Measurements from ENCODE around the gene GPR25. TPM values are rescaled to one million over a fixed set of nuclear protein-coding genes. Genes with fewer than 3 reads are reported as not detected.

Gene GPR25
- polyA plus RNA-seq, 1 experiment = not detected

- ChIA-PET POLR2A (no interaction called here), CTCF (interaction anchor here (0.6 to 0.7 kb wide), 2 partner anchors 30 to 158 kb away, joined by 3 read pairs; no protein-coding TSS in a partner anchor)
- TF ChIP-seq CTCF (IDR thresholded peaks at IDR 0.05; ENCODE audit: insufficient read depth, low read depth, low read length) = no peak
- DNase-seq (ENCODE audit: low read depth) = peak; percentile 4
- H3K36me3 ChIP-seq (ENCODE audit: control insufficient read depth, insufficient read depth, low read length) = peaks cover 1% of the 10 kb centered on the region; the same call in 1 of the 2 replicates
- H3K27me3 ChIP-seq (ENCODE audit: control insufficient read depth, insufficient read depth, low read length) = no peaks in the 10 kb centered on the region
- no peak overlapping the region for H3K4me3 ChIP-seq (ENCODE audit: low read depth, low read length)
Measured at GRCh38 chr1:200856716-200857357, 15.9 kb upstream of the GPR25 start.

GRCh38 chr1:200857804-200858203, 15.0 kb upstream of the GPR25 start:
- ChIA-PET POLR2A (no interaction called here), CTCF (no interaction called here)
- Histone ChIP-seq H3K27me3 (ENCODE audit: control insufficient read depth, insufficient read depth, low read length) (no peaks in the 10 kb centered on the region), H3K36me3 (ENCODE audit: control insufficient read depth, insufficient read depth, low read length) (peaks cover 1% of the 10 kb centered on the region; the same call in 1 of the 2 replicates), H3K4me3 (ENCODE audit: low read depth, low read length) (no peak overlapping the region)
- DNase-seq (ENCODE audit: low read depth) = no peak
- TF ChIP-seq CTCF (IDR thresholded peaks at IDR 0.05; ENCODE audit: insufficient read depth, low read depth, low read length) = no peak

GRCh38 chr1:200861937-200862647, 10.7 kb upstream of the GPR25 start:
- no peak for DNase-seq (ENCODE audit: low read depth)
- H3K4me3 ChIP-seq (ENCODE audit: low read depth, low read length) = no peak overlapping the region
- TF ChIP-seq CTCF (IDR thresholded peaks at IDR 0.05; ENCODE audit: insufficient read depth, low read depth, low read length) = no peak
- POLR2A ChIA-PET = no interaction called here
- no peaks in the 10 kb centered on the region for H3K27me3 ChIP-seq (ENCODE audit: control insufficient read depth, insufficient read depth, low read length)
- CTCF ChIA-PET = no interaction called here
- no peaks in the 10 kb centered on the region; the same call in none of the 2 replicates for H3K36me3 ChIP-seq (ENCODE audit: control insufficient read depth, insufficient read depth, low read length)

GRCh38 chr1:200862713-200863415, 9.9 kb upstream of the GPR25 start:
- Histone ChIP-seq H3K27me3 (ENCODE audit: control insufficient read depth, insufficient read depth, low read length) (no peaks in the 10 kb centered on the region), H3K36me3 (ENCODE audit: control insufficient read depth, insufficient read depth, low read length) (no peaks in the 10 kb centered on the region; the same call in none of the 2 replicates), H3K4me3 (ENCODE audit: low read depth, low read length) (no peak overlapping the region)
- DNase-seq (ENCODE audit: low read depth) = no peak
- ChIA-PET CTCF (no interaction called here), POLR2A (no interaction called here)
- no peak for TF ChIP-seq CTCF (IDR thresholded peaks at IDR 0.05; ENCODE audit: insufficient read depth, low read depth, low read length)

GRCh38 chr1:200866116-200866515, 6.7 kb upstream of the GPR25 start:
- no peaks in the 10 kb centered on the region; the same call in none of the 2 replicates for H3K36me3 ChIP-seq (ENCODE audit: control insufficient read depth, insufficient read depth, low read length)
- ChIA-PET CTCF (interaction anchor here (0.6 to 1.4 kb wide), 4 partner anchors 10 to 247 kb away, joined by 3 to 5 read pairs (median 4); no protein-coding TSS in a partner anchor), POLR2A (no interaction called here)
- H3K27me3 ChIP-seq (ENCODE audit: control insufficient read depth, insufficient read depth, low read length) = no peaks in the 10 kb centered on the region; the same call in 1 of the 2 replicates
- no peak overlapping the region for H3K4me3 ChIP-seq (ENCODE audit: low read depth, low read length)
- TF ChIP-seq CTCF (IDR thresholded peaks at IDR 0.05; ENCODE audit: insufficient read depth, low read depth, low read length) = no peak
- no peak for DNase-seq (ENCODE audit: low read depth)

Data from BJ (cell line).